Calu3 (cell line): ENCODE measurements around the gene METAP1D. TPM values are rescaled to one million over a fixed set of nuclear protein-coding genes. Genes with fewer than 3 reads are reported as not detected.
"Not testable (repeated sequence)": the region's sequence is repeated elsewhere in the genome, so short reads cannot be mapped to it uniquely, and the experiment has no call there.

Source experiments
- BruUV-seq: library from RNA; stranded (reverse); fragments of 400-500 nt; replicated peaks from 2 replicates; lab custom pipeline; 2021; lab: Mats Ljungman, UMichigan
- CTCF ChIA-PET: fragments of 300-600 bp; sonication (Branson Sonifier 250); formaldehyde crosslinking; loops from one replicate; lab custom pipeline; 2022; ENCODE audit warnings: antibody characterized with exemption; lab: Charles Lee
- DNase-seq: peaks from one replicate; pipeline ENCODE4 v3.0.0; 2022
- H3K27ac Mint-ChIP-seq: one replicate; pipeline ENCODE4 v1.8.0; 2022; ENCODE audit warnings: mixed read lengths; ENCODE audit not compliant: unreplicated experiment
- H3K27me3 Mint-ChIP-seq: one replicate; pipeline ENCODE4 v1.8.0; 2022; ENCODE audit warnings: mixed read lengths; ENCODE audit not compliant: unreplicated experiment
- H3K36me3 Mint-ChIP-seq: one replicate; pipeline ENCODE4 v1.8.0; 2022; ENCODE audit warnings: mild to moderate bottlenecking, moderate library complexity, mixed read lengths; ENCODE audit not compliant: insufficient read depth, unreplicated experiment
- H3K4me1 Mint-ChIP-seq: one replicate; pipeline ENCODE4 v1.8.0; 2022; ENCODE audit warnings: mild to moderate bottlenecking, low read depth, mixed read lengths; ENCODE audit not compliant: unreplicated experiment
- H3K4me3 Mint-ChIP-seq: one replicate; pipeline ENCODE4 v1.8.0; 2022; ENCODE audit warnings: mild to moderate bottlenecking, low read depth, moderate library complexity, mixed read lengths; ENCODE audit not compliant: unreplicated experiment
- H3K9me3 Mint-ChIP-seq: one replicate; pipeline ENCODE4 v1.8.0; 2022; ENCODE audit warnings: low read depth, mixed read lengths; ENCODE audit not compliant: unreplicated experiment
- CTCF ChIP-seq: fragments of 200-600 bp; IDR thresholded peaks from one replicate; pipeline ENCODE4 v1.8.0; 2022; ENCODE audit warnings: antibody characterized with exemption; ENCODE audit not compliant: unreplicated experiment
- intact Hi-C: fragments of 100-400 bp; cut with micrococcal nuclease; formaldehyde crosslinking; loops from one replicate; pipeline ENCODE4 v1.10.0; 2022; ENCODE audit not compliant: unreplicated experiment
- total RNA-seq: library from RNA; stranded (reverse); gene quantifications from 2 replicates; pipeline ENCODE4 v1.2.3, GENCODE V29; 2022

Gene METAP1D
- total RNA-seq, 1 experiment from 2014 or later, result 11.0 TPM

GRCh38 chr2:171979103-171979502, 20.6 kb upstream of the METAP1D start:
- Mint-ChIP-seq H3K36me3 (peaks cover 6% of the 10 kb centered on the region), H3K9me3 (no peaks in the 10 kb centered on the region)
- CTCF ChIA-PET, result interaction anchor here (0.5 kb wide), 1 partner anchor 99 kb away, joined by 4 read pairs; no protein-coding TSS in a partner anchor

GRCh38 chr2:171983924-171984323, 15.8 kb upstream of the METAP1D start:
- intact Hi-C loops, H3K9me3 Mint-ChIP-seq, H3K27ac Mint-ChIP-seq, H3K36me3 Mint-ChIP-seq, H3K4me3 Mint-ChIP-seq, H3K27me3 Mint-ChIP-seq, H3K4me1 Mint-ChIP-seq, BruUV-seq, CTCF ChIA-PET, DNase-seq: not testable (repeated sequence)

More at GRCh38 chr2:171979103-171979502, 20.6 kb upstream of the METAP1D start:
- no peak for TF ChIP-seq CTCF
- H3K27me3 Mint-ChIP-seq, result no peaks in the 10 kb centered on the region
- no TSS peak for BruUV-seq
- intact Hi-C loops, result no loop called here
- H3K27ac Mint-ChIP-seq, result no peak overlapping the region
- no peak overlapping the region for H3K4me3 Mint-ChIP-seq
- no peaks in the 10 kb centered on the region for H3K4me1 Mint-ChIP-seq
- no peak for DNase-seq

GRCh38 chr2:171985076-171985475, 14.7 kb upstream of the METAP1D start:
- TF ChIP-seq CTCF, result no peak
- Mint-ChIP-seq H3K4me3 (no peak overlapping the region), H3K27me3 (no peaks in the 10 kb centered on the region), H3K36me3 (no peaks in the 10 kb centered on the region), H3K9me3 (no peaks in the 10 kb centered on the region), H3K27ac (no peak overlapping the region), H3K4me1 (no peaks in the 10 kb centered on the region)
- CTCF ChIA-PET, result no interaction called here
- intact Hi-C loops, result no loop called here
- no peak for DNase-seq
- no TSS peak for BruUV-seq

- H3K27ac Mint-ChIP-seq, result no peak overlapping the region
- H3K36me3 Mint-ChIP-seq, result no peaks in the 10 kb centered on the region
- CTCF ChIA-PET, result no interaction called here
- no TSS peak for BruUV-seq
- no peaks in the 10 kb centered on the region for H3K4me1 Mint-ChIP-seq
- TF ChIP-seq CTCF, result no peak
- no peaks in the 10 kb centered on the region for H3K9me3 Mint-ChIP-seq
- intact Hi-C loops, result no loop called here
- H3K27me3 Mint-ChIP-seq, result no peaks in the 10 kb centered on the region
- H3K4me3 Mint-ChIP-seq, result no peak overlapping the region
- no peak for DNase-seq
Measured at GRCh38 chr2:171986778-171987177, 13.0 kb upstream of the METAP1D start.

- no peaks in the 10 kb centered on the region for H3K27me3 Mint-ChIP-seq
- no peak overlapping the region for H3K27ac Mint-ChIP-seq
- H3K4me1 Mint-ChIP-seq, result no peaks in the 10 kb centered on the region
- H3K36me3 Mint-ChIP-seq, result no peaks in the 10 kb centered on the region
- H3K4me3 Mint-ChIP-seq, result no peak overlapping the region
- no peak for TF ChIP-seq CTCF
- no peak for DNase-seq
- CTCF ChIA-PET, result no interaction called here
- no peaks in the 10 kb centered on the region for H3K9me3 Mint-ChIP-seq
- intact Hi-C loops, result no loop called here
- no TSS peak for BruUV-seq
Measured at GRCh38 chr2:171991027-171991426, 8.7 kb upstream of the METAP1D start.
